ENCODE data around the gene ALDH1A3.

ALDH1A3 gene

DNA sequence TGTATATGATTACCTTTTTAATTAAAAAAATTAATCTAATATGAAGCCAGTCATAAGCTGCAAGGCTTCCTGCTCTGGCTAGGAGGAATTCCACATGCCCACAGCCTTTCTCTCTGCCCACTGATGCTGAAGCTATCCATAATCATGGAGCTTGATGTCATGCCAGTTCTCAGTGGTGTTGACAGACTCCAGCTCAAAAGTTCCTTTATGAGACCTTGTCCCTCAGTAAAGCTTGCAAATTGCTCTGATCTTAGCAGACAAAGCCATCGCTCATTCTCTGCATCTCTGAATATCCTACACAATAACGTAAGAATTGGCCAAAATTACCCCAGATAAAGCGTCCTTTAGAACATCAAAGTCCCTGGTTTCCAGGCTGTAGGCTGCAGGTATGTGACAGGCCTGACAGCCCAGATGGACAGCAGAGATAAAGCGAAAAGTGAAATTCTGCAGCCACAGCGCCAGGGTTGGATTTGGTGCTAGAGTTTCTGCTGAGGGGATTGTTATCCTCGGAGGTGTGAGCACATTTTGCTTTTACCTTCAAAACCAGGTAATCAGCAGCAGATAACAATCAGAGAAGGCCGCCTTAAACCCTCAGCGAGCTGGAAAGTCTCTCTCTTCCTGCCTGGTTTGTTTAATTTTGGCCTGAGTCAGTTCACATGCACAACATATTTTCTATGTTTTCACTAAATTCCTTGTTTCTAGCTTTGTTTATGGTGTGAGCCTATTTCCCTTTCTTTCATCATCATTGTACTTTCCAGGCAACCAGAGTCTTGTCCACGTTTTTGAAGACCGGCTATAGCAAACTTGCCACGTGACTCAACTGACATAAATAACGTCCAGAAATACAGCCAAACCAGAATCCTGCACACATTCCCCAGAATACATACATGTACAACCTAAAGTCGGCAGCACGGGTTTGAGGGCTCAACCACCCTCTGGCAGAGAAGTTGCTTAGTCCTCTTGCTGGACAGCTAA is 36.6 kb upstream of the ALDH1A3 start:
- no peaks in the 10 kb centered on the region for H3K36me3 ChIP-seq (ENCODE audit: insufficient read depth)
- H3K79me2 ChIP-seq (ENCODE audit: insufficient read depth, low read depth) = no peaks in the 10 kb centered on the region
- no peak overlapping the region for H3K27ac ChIP-seq
- H4K20me1 ChIP-seq (ENCODE audit: insufficient read depth) = no peaks in the 10 kb centered on the region
- no peak overlapping the region for H3K4me3 ChIP-seq (IDR thresholded peaks at IDR 0.05; ENCODE audit: insufficient read depth, low read depth, low read length)
- no peak for TF ChIP-seq CTCF (conservative IDR thresholded peaks at IDR 0.05; ENCODE audit: low read depth, low read length)
- no peak overlapping the region for H3K9ac ChIP-seq
- no peak overlapping the region for H3K4me2 ChIP-seq
- H2AFZ ChIP-seq (ENCODE audit: low read depth) = no peak overlapping the region
- no peaks in the 10 kb centered on the region for H3K4me1 ChIP-seq (ENCODE audit: low read depth, poor library complexity, severe bottlenecking)
- H3K27me3 ChIP-seq (ENCODE audit: insufficient read depth, low read depth) = no peaks in the 10 kb centered on the region

- Histone ChIP-seq H3K9ac (no peak overlapping the region), H3K4me2 (no peak overlapping the region), H3K27me3 (ENCODE audit: insufficient read depth, low read depth) (no peaks in the 10 kb centered on the region), H3K79me2 (ENCODE audit: insufficient read depth, low read depth) (no peaks in the 10 kb centered on the region), H3K27ac (no peak overlapping the region), H2AFZ (ENCODE audit: low read depth) (no peak overlapping the region), H3K4me3 (IDR thresholded peaks at IDR 0.05; ENCODE audit: insufficient read depth, low read depth, low read length) (no peak overlapping the region), H3K4me1 (ENCODE audit: low read depth, poor library complexity, severe bottlenecking) (no peaks in the 10 kb centered on the region), H4K20me1 (ENCODE audit: insufficient read depth) (no peaks in the 10 kb centered on the region), H3K36me3 (ENCODE audit: insufficient read depth) (no peaks in the 10 kb centered on the region)
- TF ChIP-seq CTCF (conservative IDR thresholded peaks at IDR 0.05; ENCODE audit: low read depth, low read length) = no peak
Measured at GRCh38 chr15:100844167-100844566, 35.5 kb upstream of the ALDH1A3 start.

GRCh38 chr15:100844778-100845177 is 34.9 kb upstream of the ALDH1A3 start:
- Histone ChIP-seq H3K4me3 (IDR thresholded peaks at IDR 0.05; ENCODE audit: insufficient read depth, low read depth, low read length) (no peak overlapping the region), H3K9ac (no peak overlapping the region), H3K79me2 (ENCODE audit: insufficient read depth, low read depth) (no peaks in the 10 kb centered on the region), H4K20me1 (ENCODE audit: insufficient read depth) (no peaks in the 10 kb centered on the region), H3K27me3 (ENCODE audit: insufficient read depth, low read depth) (no peaks in the 10 kb centered on the region), H3K27ac (no peak overlapping the region), H3K36me3 (ENCODE audit: insufficient read depth) (no peaks in the 10 kb centered on the region), H3K4me2 (no peak overlapping the region), H2AFZ (ENCODE audit: low read depth) (no peak overlapping the region), H3K4me1 (ENCODE audit: low read depth, poor library complexity, severe bottlenecking) (no peaks in the 10 kb centered on the region)
- TF ChIP-seq CTCF (conservative IDR thresholded peaks at IDR 0.05; ENCODE audit: low read depth, low read length) = no peak

- Histone ChIP-seq H3K27me3 (ENCODE audit: insufficient read depth, low read depth) (no peaks in the 10 kb centered on the region), H4K20me1 (ENCODE audit: insufficient read depth) (no peaks in the 10 kb centered on the region), H3K27ac (no peak overlapping the region), H2AFZ (ENCODE audit: low read depth) (no peak overlapping the region), H3K79me2 (ENCODE audit: insufficient read depth, low read depth) (no peaks in the 10 kb centered on the region), H3K4me2 (no peak overlapping the region), H3K36me3 (ENCODE audit: insufficient read depth) (no peaks in the 10 kb centered on the region), H3K9ac (no peak overlapping the region), H3K4me3 (IDR thresholded peaks at IDR 0.05; ENCODE audit: insufficient read depth, low read depth, low read length) (no peak overlapping the region), H3K4me1 (ENCODE audit: low read depth, poor library complexity, severe bottlenecking) (no peaks in the 10 kb centered on the region)
- no peak for TF ChIP-seq CTCF (conservative IDR thresholded peaks at IDR 0.05; ENCODE audit: low read depth, low read length)
Measured at GRCh38 chr15:100847194-100847593, 32.4 kb upstream of the ALDH1A3 start.

Measured in KMS-11 (cell line).